H1 (cell line): Measurements from ENCODE around the gene DRC7.

Source experiments
- EP300 ChIP-seq, 2 experiments: IDR thresholded peaks; 1 replicate in 1 of 2; 2 replicates in 1 of 2; pipeline ENCODE4 v1.6.1; 2011 to 2012; ENCODE audit warnings: low read depth in 2 of 2, low read length in 2 of 2, mild to moderate bottlenecking in 2 of 2, borderline replicate concordance in 1 of 2, inconsistent platforms in 1 of 2, moderate library complexity in 1 of 2
- EZH2 ChIP-seq: fragments of 200-600 bp; sonication (generic); IDR thresholded peaks from 2 replicates; pipeline ENCODE4 v1.7.1; 2012; ENCODE audit warnings: low read depth, mild to moderate bottlenecking, moderate library complexity, low read length, inconsistent platforms; ENCODE audit not compliant: severe bottlenecking
- FOSL1 ChIP-seq: IDR thresholded peaks from 2 replicates; pipeline ENCODE4 v1.6.1; 2011; ENCODE audit warnings: mild to moderate bottlenecking, low read depth, low read length, moderate library complexity; ENCODE audit not compliant: insufficient read depth
- HDAC6 ChIP-seq: IDR thresholded peaks from one replicate; pipeline ENCODE4 v1.7.1; 2012; ENCODE audit warnings: low read depth, mild to moderate bottlenecking, inconsistent platforms, low read length, moderate library complexity
- JUND ChIP-seq: IDR thresholded peaks from 2 replicates; pipeline ENCODE4 v1.6.1; 2011; ENCODE audit warnings: mild to moderate bottlenecking, improper control_type of control experiment, low read length
- KDM1A ChIP-seq: fragments of 200-600, 300-600 bp; sonication (generic); IDR thresholded peaks from 2 replicates; pipeline ENCODE4 v1.7.1; 2016; ENCODE audit warnings: mild to moderate bottlenecking, low read length, borderline replicate concordance
- POLR2A ChIP-seq, 2 experiments: IDR thresholded peaks; 1 replicate in 1 of 2; 2 replicates in 1 of 2; pipeline ENCODE4 v1.6.1; 2011; ENCODE audit warnings: low read depth in 2 of 2, low read length in 2 of 2, mild to moderate bottlenecking in 2 of 2; ENCODE audit errors: control extremely low read depth in 1 of 2
- POLR2AphosphoS5 ChIP-seq: IDR thresholded peaks from 2 replicates; pipeline ENCODE4 v1.6.1; 2011; ENCODE audit warnings: low read depth, low read length
- RFX5 ChIP-seq: IDR thresholded peaks from 2 replicates; pipeline ENCODE4 v1.6.1; 2011; ENCODE audit warnings: low read depth, low read length, improper control_type of control experiment, borderline replicate concordance
- YY1 ChIP-seq: IDR thresholded peaks from 2 replicates; pipeline ENCODE4 v1.6.1; 2011; ENCODE audit warnings: low read depth, mild to moderate bottlenecking, low read length
- TF ChIP-seq, protein P1 (sequence below), 3 experiments: IDR thresholded peaks; 1 replicate in 2 of 3; 2 replicates in 1 of 3; pipeline versions ENCODE4 v1.5.1 to v1.6.1; 2011; ENCODE audit warnings: low read length in 3 of 3, mild to moderate bottlenecking in 3 of 3, inconsistent platforms in 2 of 3, low read depth in 1 of 3, moderate library complexity in 1 of 3; ENCODE audit not compliant: insufficient read depth in 1 of 3; ENCODE audit errors: control extremely low read depth in 1 of 3
- TF ChIP-seq, protein P2 (sequence below): IDR thresholded peaks from 2 replicates; pipeline ENCODE4 v1.6.1; 2012; ENCODE audit warnings: inconsistent platforms

- TF ChIP-seq, protein P1, sequence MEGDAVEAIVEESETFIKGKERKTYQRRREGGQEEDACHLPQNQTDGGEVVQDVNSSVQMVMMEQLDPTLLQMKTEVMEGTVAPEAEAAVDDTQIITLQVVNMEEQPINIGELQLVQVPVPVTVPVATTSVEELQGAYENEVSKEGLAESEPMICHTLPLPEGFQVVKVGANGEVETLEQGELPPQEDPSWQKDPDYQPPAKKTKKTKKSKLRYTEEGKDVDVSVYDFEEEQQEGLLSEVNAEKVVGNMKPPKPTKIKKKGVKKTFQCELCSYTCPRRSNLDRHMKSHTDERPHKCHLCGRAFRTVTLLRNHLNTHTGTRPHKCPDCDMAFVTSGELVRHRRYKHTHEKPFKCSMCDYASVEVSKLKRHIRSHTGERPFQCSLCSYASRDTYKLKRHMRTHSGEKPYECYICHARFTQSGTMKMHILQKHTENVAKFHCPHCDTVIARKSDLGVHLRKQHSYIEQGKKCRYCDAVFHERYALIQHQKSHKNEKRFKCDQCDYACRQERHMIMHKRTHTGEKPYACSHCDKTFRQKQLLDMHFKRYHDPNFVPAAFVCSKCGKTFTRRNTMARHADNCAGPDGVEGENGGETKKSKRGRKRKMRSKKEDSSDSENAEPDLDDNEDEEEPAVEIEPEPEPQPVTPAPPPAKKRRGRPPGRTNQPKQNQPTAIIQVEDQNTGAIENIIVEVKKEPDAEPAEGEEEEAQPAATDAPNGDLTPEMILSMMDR (IDR thresholded peaks at IDR 0.05; ENCODE audit: control extremely low read depth in 1 of 3, insufficient read depth in 1 of 3, low read depth in 1 of 3, low read length in 3 of 3): no peak
- TF ChIP-seq EZH2 (no peak), EP300 (IDR thresholded peaks at IDR 0.05; ENCODE audit: borderline replicate concordance in 1 of 2, low read depth in 2 of 2, low read length in 2 of 2) (no peak), JUND (no peak), KDM1A (no peak), POLR2A (IDR thresholded peaks at IDR 0.05; ENCODE audit: control extremely low read depth in 1 of 2, low read depth in 2 of 2, low read length in 2 of 2) (no peak), POLR2AphosphoS5 (no peak), RFX5 (no peak), HDAC6 (no peak), FOSL1 (no peak), YY1 (no peak)
- TF ChIP-seq, protein P2, sequence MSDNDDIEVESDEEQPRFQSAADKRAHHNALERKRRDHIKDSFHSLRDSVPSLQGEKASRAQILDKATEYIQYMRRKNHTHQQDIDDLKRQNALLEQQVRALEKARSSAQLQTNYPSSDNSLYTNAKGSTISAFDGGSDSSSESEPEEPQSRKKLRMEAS: peak; percentile 65
These were observed 69.9 kb downstream of the DRC7 start for GRCh38 chr16:57764341-57765159.
